ENCODE results near the gene ZNF385B.

Gene ZNF385B

GRCh38 chr2:179449010-179449409 is 412.4 kb downstream of the ZNF385B start:
- DNase-seq (ENCODE audit: low read depth in 2 of 2, low spot score in 1 of 2): no peak

DNA sequence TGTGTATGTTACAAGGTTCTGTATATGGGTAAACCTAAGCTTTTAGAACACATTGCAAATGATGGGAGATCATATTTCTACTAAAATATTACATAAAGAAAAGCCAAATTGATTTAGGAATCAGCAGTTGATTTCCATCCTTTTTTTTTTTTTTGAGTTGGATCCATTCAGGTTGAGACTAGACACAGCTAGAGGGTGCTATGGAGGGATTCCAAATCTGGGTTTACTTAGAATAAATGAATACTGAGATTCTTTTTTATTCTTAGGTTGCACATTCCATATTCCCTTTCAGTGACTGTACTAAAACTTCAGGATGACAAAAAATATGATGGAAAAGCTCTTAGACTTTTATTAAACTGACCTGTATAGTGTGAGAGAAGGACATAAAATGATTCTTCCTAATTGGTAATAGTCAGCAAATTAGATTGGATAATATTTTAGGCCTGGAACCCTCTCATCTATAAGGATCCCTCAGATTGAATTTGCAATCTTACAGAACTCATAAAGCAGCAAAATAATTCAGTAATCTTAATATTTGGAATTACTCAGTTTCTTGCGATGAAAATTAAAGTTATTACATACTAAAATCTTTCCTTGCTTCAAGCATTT is 413.5 kb downstream of the ZNF385B start:
- no peak for DNase-seq (ENCODE audit: low read depth in 2 of 2, low spot score in 1 of 2)

- no peak for DNase-seq (ENCODE audit: low read depth in 2 of 2, low spot score in 1 of 2)
Observed at GRCh38 chr2:179447421-179447820, 414.0 kb downstream of the ZNF385B start.

DNA sequence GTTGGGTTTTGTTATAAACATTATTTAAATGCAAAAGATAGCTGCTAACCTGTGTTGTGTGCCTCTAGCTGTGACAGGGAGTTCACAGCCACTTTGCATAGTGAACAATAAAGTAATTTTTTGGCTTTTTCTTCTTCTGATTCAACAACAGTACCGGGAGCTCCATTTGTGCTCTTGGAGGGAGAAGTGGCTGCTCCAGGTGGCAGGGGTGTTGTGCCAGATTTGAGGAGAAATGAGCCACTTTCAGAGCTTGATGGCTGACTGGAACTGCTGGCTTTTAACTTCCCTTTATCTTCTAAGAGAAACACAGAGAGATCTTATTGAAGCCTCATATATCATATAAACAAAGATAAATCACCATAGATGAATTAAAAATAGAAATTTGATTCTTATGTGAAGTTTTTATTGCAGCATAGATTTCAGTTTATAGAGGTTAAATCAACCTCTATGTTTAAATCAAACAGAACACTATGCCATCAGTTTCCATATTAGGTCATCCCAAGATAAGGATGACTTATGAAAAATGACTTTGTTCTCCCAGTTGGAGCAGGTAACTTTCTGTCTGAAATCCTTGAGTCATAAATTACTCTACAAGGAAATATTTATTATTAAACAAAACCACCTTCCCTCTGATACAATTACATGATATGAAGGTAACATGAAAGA is 414.8 kb downstream of the ZNF385B start:
- no peak for DNase-seq (ENCODE audit: low read depth in 2 of 2, low spot score in 1 of 2)

DNA sequence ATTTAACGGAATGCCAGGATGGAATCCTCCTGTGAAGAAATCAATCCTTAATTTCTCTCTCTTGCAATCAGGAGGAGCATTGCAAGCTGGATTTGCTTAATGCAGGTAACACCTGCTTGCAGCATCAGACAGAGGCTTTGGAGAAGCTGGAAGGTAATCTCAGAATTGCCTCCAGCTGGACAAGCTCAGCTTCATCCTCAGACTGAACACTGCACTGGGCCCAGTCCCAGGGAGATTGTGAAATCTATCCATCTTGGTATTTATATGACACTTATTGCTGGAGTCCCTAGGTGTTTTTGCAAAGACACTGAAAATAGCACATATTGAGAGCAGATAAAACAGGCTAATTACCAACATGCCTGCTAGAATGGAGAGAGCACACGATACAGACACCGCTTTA is 417.4 kb downstream of the ZNF385B start:
- no peak for DNase-seq (ENCODE audit: low read depth in 2 of 2, low spot score in 1 of 2)

DNA sequence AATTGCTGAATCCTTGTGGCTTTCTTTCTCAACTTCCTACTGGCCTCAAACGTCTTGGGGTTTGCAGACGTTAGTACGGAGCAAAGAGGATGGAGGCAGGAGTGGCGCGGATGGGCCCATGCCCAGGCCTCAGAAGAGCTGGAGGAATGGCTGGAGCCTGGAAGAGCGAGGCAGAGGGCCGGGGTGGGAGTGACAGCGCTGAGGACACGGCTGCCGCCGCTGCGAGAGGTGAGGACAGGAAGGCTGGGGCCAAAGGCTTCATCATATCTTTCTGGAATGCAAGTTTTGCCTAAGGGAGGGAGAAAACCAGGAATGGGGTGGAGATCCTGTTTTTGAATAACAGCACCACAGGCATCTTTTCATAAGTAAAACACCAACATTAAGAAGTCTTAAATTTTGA is 418.2 kb downstream of the ZNF385B start:
- no peak for DNase-seq (ENCODE audit: low read depth in 2 of 2, low spot score in 1 of 2)

- no peak for DNase-seq (ENCODE audit: low read depth in 2 of 2, low spot score in 1 of 2)
Observed at GRCh38 chr2:179442206-179442605, 419.2 kb downstream of the ZNF385B start.

GRCh38 chr2:179441551-179441950 is 419.9 kb downstream of the ZNF385B start:
- DNase-seq (ENCODE audit: low read depth in 2 of 2, low spot score in 1 of 2): no peak

GRCh38 chr2:179440642-179441251 is 420.7 kb downstream of the ZNF385B start:
- no peak for DNase-seq (ENCODE audit: low read depth in 2 of 2, low spot score in 1 of 2)

DNA sequence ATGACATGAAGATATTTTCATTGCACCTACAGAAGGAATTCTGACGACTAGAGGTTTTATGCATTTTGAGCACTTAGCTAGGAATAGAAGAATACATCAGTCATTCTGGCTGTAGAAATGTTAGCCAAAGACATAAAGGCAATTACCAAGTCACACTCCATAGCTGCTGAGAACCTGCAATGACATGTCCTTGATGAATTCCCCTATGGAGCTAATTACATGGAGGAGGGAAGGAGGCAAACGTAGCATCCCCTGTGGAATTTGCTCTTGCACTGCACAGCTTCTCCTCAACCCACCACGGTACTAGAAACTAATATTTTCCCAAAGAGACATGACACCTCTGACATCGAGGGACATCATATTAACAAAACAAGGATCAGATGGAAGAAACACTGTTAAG is 422.8 kb downstream of the ZNF385B start:
- no peak for DNase-seq (ENCODE audit: low read depth in 2 of 2, low spot score in 1 of 2)

- DNase-seq (ENCODE audit: low read depth in 2 of 2, low spot score in 1 of 2): no peak
Observed at GRCh38 chr2:179437430-179437829, 424.0 kb downstream of the ZNF385B start.

DNA sequence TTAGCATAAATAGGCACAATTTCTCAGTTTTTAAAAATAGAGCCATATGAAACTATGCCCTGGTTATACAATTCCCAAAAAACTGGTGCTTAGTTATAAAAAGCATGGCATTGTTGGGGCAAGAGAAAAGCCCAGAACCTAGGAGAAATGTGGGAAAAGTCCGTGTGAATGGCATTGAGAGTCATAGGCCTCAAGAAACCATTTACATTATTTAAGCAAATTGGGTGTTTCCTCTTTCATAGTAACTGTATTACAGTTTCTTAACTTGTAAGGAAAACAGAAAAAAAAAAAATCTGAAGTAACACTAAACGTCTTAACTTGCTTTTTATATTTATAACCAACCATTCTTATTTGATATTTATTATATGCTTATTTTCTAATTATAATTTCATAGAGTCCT is 425.8 kb downstream of the ZNF385B start:
- DNase-seq (ENCODE audit: low read depth in 2 of 2, low spot score in 1 of 2): no peak

GRCh38 chr2:179435000-179435399 is 426.4 kb downstream of the ZNF385B start:
- no peak for DNase-seq (ENCODE audit: low read depth in 2 of 2, low spot score in 1 of 2)

DNA sequence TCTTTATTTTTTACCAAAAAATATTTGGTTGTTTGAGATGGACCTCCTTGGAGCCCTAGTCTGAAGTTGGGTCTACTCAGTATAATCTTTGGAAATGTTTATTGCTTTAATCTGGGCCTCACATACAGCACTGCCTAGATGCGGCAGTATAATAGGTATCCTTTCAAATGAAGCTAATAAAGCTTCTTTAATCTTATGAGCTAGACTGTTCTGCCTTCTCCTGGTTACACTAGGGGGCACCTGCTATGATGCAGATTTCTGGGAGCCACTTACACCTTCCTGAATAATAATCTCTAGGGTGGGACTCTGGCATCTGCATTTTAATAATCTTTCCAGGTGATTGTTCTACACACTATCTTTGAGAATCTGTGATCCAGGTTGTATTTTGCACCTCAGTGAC is 427.1 kb downstream of the ZNF385B start:
- no peak for DNase-seq (ENCODE audit: low read depth in 2 of 2, low spot score in 1 of 2)

GRCh38 chr2:179432751-179433150 is 428.7 kb downstream of the ZNF385B start:
- DNase-seq (ENCODE audit: low read depth in 2 of 2, low spot score in 1 of 2): no peak

GRCh38 chr2:179429597-179429996 is 431.8 kb downstream of the ZNF385B start:
- DNase-seq (ENCODE audit: low read depth in 2 of 2, low spot score in 1 of 2): no peak

DNA sequence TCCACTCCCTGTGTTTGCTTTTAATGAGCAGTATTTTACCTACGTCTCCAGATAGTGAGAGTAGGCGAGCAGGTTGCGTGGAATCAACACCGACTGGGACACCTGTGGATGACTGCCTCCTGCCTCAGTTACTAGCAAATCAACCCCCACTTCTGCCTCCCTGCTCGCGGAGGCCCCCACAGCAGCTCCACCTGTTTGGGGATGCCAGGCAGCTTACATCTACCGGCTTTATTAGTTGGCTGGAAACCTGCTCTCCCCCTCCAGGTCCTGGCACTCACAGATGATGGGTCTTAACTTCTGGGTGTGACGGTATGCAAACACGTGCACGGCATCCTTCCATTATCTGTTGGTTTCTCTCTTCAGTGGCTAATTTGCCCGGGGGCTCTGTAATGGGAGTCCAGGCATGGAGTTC is 432.3 kb downstream of the ZNF385B start:
- DNase-seq (ENCODE audit: low read depth in 2 of 2, low spot score in 1 of 2): no peak

- DNase-seq (ENCODE audit: low read depth in 2 of 2, low spot score in 1 of 2): no peak
Observed at GRCh38 chr2:179428649-179429048, 432.8 kb downstream of the ZNF385B start.

DNA sequence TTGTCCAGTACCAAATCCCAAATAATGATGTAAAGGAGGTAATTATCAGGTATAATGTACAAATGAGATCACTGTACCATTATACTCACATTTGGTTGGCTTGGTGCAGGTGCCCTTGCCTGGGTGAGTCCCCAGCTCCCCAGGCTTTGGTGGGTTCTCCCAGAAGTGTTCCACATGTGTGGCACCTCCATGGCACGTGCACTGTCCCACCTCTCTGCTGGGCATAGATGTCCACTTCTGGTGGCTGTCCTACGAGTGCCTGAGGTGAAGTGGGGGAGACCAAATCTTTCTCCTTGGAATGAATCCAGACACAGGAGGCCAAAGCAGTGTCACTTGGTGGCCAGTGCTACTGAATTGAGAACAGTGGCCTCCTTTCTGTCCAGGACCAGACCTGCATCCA is 434.3 kb downstream of the ZNF385B start:
- no peak for DNase-seq (ENCODE audit: low read depth in 2 of 2, low spot score in 1 of 2)

DNA sequence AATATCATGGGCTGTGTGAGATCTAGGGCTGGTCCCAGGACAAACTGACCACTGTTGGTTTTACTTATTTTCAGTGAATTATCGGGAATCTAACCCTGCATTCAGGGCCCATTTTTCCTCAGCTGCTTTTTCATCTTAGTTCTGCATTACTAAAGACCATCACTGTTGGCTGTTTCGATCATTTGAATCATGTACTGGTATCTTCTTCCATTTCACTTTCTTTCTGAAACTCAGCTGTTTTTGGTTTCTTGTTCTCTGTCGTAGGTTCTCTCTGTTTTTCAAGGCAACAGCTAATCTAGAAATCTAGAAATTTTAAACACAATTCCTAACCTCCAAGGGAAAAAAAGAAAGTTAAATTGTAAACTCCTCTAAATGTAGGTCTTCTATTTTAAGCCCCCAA is 436.8 kb downstream of the ZNF385B start:
- DNase-seq (ENCODE audit: low read depth in 2 of 2, low spot score in 1 of 2): no peak

DNA sequence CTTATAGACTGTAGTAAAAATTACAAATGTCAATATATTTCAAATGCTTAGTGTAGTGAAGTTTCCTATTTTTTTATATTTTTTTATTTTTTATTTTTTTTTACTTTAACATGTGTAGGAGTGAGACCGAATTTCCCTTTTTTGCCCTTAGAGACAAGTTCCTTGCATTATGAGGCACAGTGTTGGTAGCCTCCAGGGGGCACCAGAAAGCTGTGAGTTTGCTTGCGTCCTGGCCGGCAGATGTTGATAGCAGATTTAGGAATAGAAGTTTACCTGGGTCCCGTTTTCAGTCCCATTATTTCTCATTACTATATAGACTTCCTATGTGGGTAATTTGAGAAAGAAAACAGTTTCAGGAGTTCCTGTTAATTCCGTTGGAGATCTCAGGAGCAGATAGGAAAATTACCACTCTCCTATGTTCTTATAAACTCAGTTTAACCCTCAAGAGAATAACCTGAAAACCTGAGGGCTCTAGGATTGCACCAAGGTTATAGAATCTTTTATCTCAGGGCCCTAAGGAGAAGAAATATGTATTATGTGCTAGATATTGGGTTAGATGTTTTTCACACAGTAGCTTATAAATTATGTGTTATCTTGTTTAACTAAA is 439.3 kb downstream of the ZNF385B start:
- DNase-seq (ENCODE audit: low read depth in 2 of 2, low spot score in 1 of 2): no peak

GRCh38 chr2:179417436-179417949 is 443.9 kb downstream of the ZNF385B start:
- DNase-seq (ENCODE audit: low read depth in 2 of 2, low spot score in 1 of 2): no peak

Measured in stimulated activated CD8-positive, alpha-beta memory T cell treated with anti-CD3 and anti-CD28 coated beads, Interleukin-4, amount 100 ng/mL, for 4 hours (primary cell).